H1 (cell line): ENCODE results near the gene TMEM237. TPM values are rescaled to one million over a fixed set of nuclear protein-coding genes. Genes with fewer than 3 reads are reported as not detected.

ENCODE experiments used
- CTCF ChIA-PET: fragments of 300-600 bp; sonication (Branson Sonifier 250); formaldehyde crosslinking; loops from one replicate; lab custom pipeline; 2021; ENCODE audit not compliant: partially characterized antibody; lab: Charles Lee
- POLR2A ChIA-PET: fragments of 300-600 bp; sonication (Branson Sonifier 250); formaldehyde crosslinking; loops from one replicate; lab custom pipeline; 2021; ENCODE audit warnings: inconsistent platforms; ENCODE audit not compliant: partially characterized antibody; lab: Charles Lee
- DNase-seq, 2 experiments: peaks; one replicate each; pipeline versions ENCODE4 v3.0.0 to v3.0.0-alpha.2; 2010 to 2022; ENCODE audit warnings: low spot score in 2 of 2, low read depth in 1 of 2, mixed read lengths in 1 of 2
- FAIRE-seq: peaks from 2 replicates; lab custom pipeline; 2011; peaks lifted over from hg19 to GRCh38; lab: Jason Lieb, UNC
- H2AFZ ChIP-seq: 2 replicates; pipeline ENCODE4 v1.8.1; 2012; ENCODE audit warnings: low read length, inconsistent platforms
- H2AK5ac ChIP-seq: 2 replicates; pipeline ENCODE4 v1.6.1; 2013; ENCODE audit warnings: low read depth, low read length
- H2BK120ac ChIP-seq: replicated peaks from 2 replicates; pipeline ENCODE3; 2013; ENCODE audit warnings: low read depth, low read length, inconsistent platforms
- H2BK12ac ChIP-seq: 2 replicates; pipeline ENCODE4 v1.6.1; 2013; ENCODE audit warnings: low read depth, low read length
- H2BK15ac ChIP-seq: 2 replicates; pipeline ENCODE4 v1.6.1; 2013; ENCODE audit warnings: low read length
- H2BK20ac ChIP-seq: 2 replicates; pipeline ENCODE4 v1.6.1; 2013; ENCODE audit warnings: low read length
- H2BK5ac ChIP-seq: 2 replicates; pipeline ENCODE4 v1.6.1; 2013; ENCODE audit warnings: low read depth, low read length
- H3K14ac ChIP-seq: 2 replicates; pipeline ENCODE4 v1.6.1; 2013; ENCODE audit warnings: inconsistent platforms; ENCODE audit not compliant: insufficient read length
- H3K18ac ChIP-seq: 2 replicates; pipeline ENCODE4 v1.6.1; 2013; ENCODE audit warnings: low read length; ENCODE audit errors: extremely low read depth
- H3K23ac ChIP-seq: 2 replicates; pipeline ENCODE4 v1.6.1; 2013; ENCODE audit warnings: inconsistent platforms; ENCODE audit not compliant: insufficient read length
- H3K23me2 ChIP-seq: 2 replicates; pipeline ENCODE4 v1.6.1; 2013; ENCODE audit warnings: low read depth, low read length
- H3K27ac ChIP-seq: 2 replicates; pipeline ENCODE4 v1.6.1; 2011; ENCODE audit warnings: low read depth, low read length, inconsistent platforms
- H3K27me3 ChIP-seq, 4 experiments: replicated peaks in 1 of 4; 1 replicate in 1 of 4; 2 replicates in 3 of 4; pipeline versions ENCODE4 v1.6.1 to v1.8.1; 2011 to 2013; ENCODE audit warnings: low read length in 3 of 4, mild to moderate bottlenecking in 3 of 4, inconsistent platforms in 2 of 4, mixed read lengths in 2 of 4, moderate library complexity in 1 of 4; ENCODE audit not compliant: control insufficient read depth in 3 of 4, insufficient read depth in 3 of 4; ENCODE audit errors: extremely low read depth in 1 of 4
- H3K36me3 ChIP-seq, 4 experiments: 2 replicates each; pipeline versions ENCODE4 v1.6.1 to v1.8.1; 2011 to 2013; ENCODE audit warnings: mild to moderate bottlenecking in 4 of 4, low read length in 3 of 4, moderate library complexity in 2 of 4, control low read depth in 1 of 4, inconsistent platforms in 1 of 4; ENCODE audit not compliant: insufficient read depth in 4 of 4, control insufficient read depth in 2 of 4
- H3K4ac ChIP-seq: replicated peaks from 2 replicates; pipeline ENCODE3; 2013; ENCODE audit warnings: low read length, low read depth, mixed read lengths, inconsistent platforms; ENCODE audit not compliant: insufficient read length
- H3K4me1 ChIP-seq, 4 experiments: replicated peaks in 1 of 4; 1 replicate in 1 of 4; 2 replicates in 3 of 4; pipeline versions ENCODE4 v1.6.1 to v1.8.1; 2011 to 2013; ENCODE audit warnings: low read length in 3 of 4, inconsistent platforms in 2 of 4, mixed read lengths in 1 of 4; ENCODE audit not compliant: insufficient read depth in 4 of 4, control insufficient read depth in 3 of 4
- H3K4me2 ChIP-seq, 2 experiments: 2 replicates each; pipeline versions ENCODE4 v1.6.1 to v1.8.1; 2011 to 2013; ENCODE audit warnings: low read depth in 2 of 2, low read length in 2 of 2, control low read depth in 1 of 2, inconsistent platforms in 1 of 2, mild to moderate bottlenecking in 1 of 2; ENCODE audit not compliant: insufficient read depth in 1 of 2
- H3K4me3 ChIP-seq, 4 experiments: fragments of 200-600, 300-600 bp in 1 of 4; sonication (generic), shearing (Covaris generic), sonication (Bioruptor Twin) in 1 of 4; 2 replicates each; pipeline versions ENCODE4 v1.5.1 to v1.8.1; 2011 to 2016; ENCODE audit warnings: low read length in 4 of 4, low read depth in 3 of 4, control low read depth in 2 of 4, inconsistent platforms in 2 of 4, mild to moderate bottlenecking in 2 of 4, mixed read lengths in 1 of 4, moderate library complexity in 1 of 4; ENCODE audit not compliant: insufficient read depth in 2 of 4; ENCODE audit errors: extremely low read depth in 1 of 4
- H3K56ac ChIP-seq: replicated peaks from 2 replicates; pipeline ENCODE3; 2013; ENCODE audit warnings: low read depth, mild to moderate bottlenecking, mixed read lengths, low read length, inconsistent platforms; ENCODE audit not compliant: insufficient read length
- H3K79me1 ChIP-seq: 2 replicates; pipeline ENCODE4 v1.6.1; 2013; ENCODE audit warnings: low read depth, low read length, control low read depth
- H3K79me2 ChIP-seq, 2 experiments: 2 replicates each; pipeline versions ENCODE4 v1.6.1 to v1.8.1; 2012 to 2013; ENCODE audit warnings: low read length in 2 of 2, mild to moderate bottlenecking in 2 of 2, inconsistent platforms in 1 of 2; ENCODE audit not compliant: insufficient read depth in 2 of 2, control insufficient read depth in 1 of 2
- H3K9ac ChIP-seq, 4 experiments: replicated peaks in 1 of 4; 1 replicate in 1 of 4; 2 replicates in 3 of 4; pipeline versions ENCODE4 v1.6.1 to v1.8.1; 2011 to 2013; ENCODE audit warnings: low read depth in 3 of 4, low read length in 3 of 4, control low read depth in 2 of 4, mild to moderate bottlenecking in 2 of 4, moderate library complexity in 2 of 4, inconsistent platforms in 1 of 4; ENCODE audit errors: extremely low read depth in 1 of 4
- H3K9me3 ChIP-seq, 2 experiments: 2 replicates each; pipeline versions ENCODE4 v1.6.1 to v1.8.1; 2012 to 2013; ENCODE audit warnings: mild to moderate bottlenecking in 2 of 2, moderate library complexity in 2 of 2, control low read depth in 1 of 2, inconsistent platforms in 1 of 2, low read depth in 1 of 2, low read length in 1 of 2, mixed read lengths in 1 of 2; ENCODE audit not compliant: insufficient read depth in 2 of 2
- H4K20me1 ChIP-seq, 2 experiments: replicated peaks in 1 of 2; 2 replicates each; pipeline versions ENCODE3 to v1.8.1; 2011 to 2013; ENCODE audit warnings: inconsistent platforms in 2 of 2, low read length in 2 of 2, mild to moderate bottlenecking in 1 of 2; ENCODE audit not compliant: insufficient read depth in 2 of 2, control insufficient read depth in 1 of 2
- H4K5ac ChIP-seq: 2 replicates; pipeline ENCODE4 v1.6.1; 2013; ENCODE audit warnings: low read length, low read depth, mixed read lengths, inconsistent platforms; ENCODE audit not compliant: insufficient read length
- H4K8ac ChIP-seq: 2 replicates; pipeline ENCODE4 v1.8.0; 2013; ENCODE audit warnings: mild to moderate bottlenecking, moderate library complexity, low read length, inconsistent platforms; ENCODE audit not compliant: insufficient read depth; ENCODE audit errors: extremely low read depth
- H4K91ac ChIP-seq: replicated peaks from 2 replicates; pipeline ENCODE3; 2013; ENCODE audit warnings: low read length, mixed read lengths, inconsistent platforms; ENCODE audit not compliant: insufficient read length
- SIN3A ChIP-seq, 2 experiments: IDR thresholded peaks in 1 of 2; conservative IDR thresholded peaks in 1 of 2; 2 replicates each; pipeline ENCODE4 v1.6.1; 2011 to 2012; ENCODE audit warnings: low read length in 2 of 2, improper control_type of control experiment in 1 of 2, low read depth in 1 of 2, mild to moderate bottlenecking in 1 of 2
- WGBS, 2 experiments: shearing (Covaris generic) in 1 of 2; methylation state at CpG; one replicate each; pipeline versions ENCODE4 v1.1.6 to v1.1.7; 2013 to 2015; ENCODE audit warnings: low lambda C conversion rate in 2 of 2, mixed read lengths in 2 of 2, inconsistent platforms in 1 of 2, low coverage in 1 of 2, missing lambda C conversion rate in 1 of 2; ENCODE audit not compliant: insufficient replicate concordance in 2 of 2, insufficient coverage in 1 of 2, insufficient read length in 1 of 2; ENCODE audit errors: extremely low coverage in 1 of 2, missing lambda C conversion rate in 1 of 2; 5-methylcytosine and 5-hydroxymethylcytosine counted together
- polyA plus RNA-seq, 7 experiments: library from polyadenylated mRNA; depleted of rRNA in 3 of 7; stranded (reverse) in 5 of 7; unstranded in 2 of 7; fragments of >200 nt in 5 of 7; fragments of 200-250 nt in 2 of 7; gene quantifications; 1 replicate in 5 of 7; 2 replicates in 1 of 7; 4 replicates in 1 of 7; pipeline versions ENCODE4 v1.2.1 to v1.2.3, GENCODE V29; 2011 to 2013; ENCODE audit warnings: missing spikeins in 2 of 7, mixed read lengths in 2 of 7
- total RNA-seq: library from RNA; stranded (reverse); fragmentation: NEBNext Ultra II Directional; extraction: Animal tissue kit (Norgen Biotek cat#: 25700); gene quantifications from 2 replicates; pipeline ENCODE4 v1.2.1, GENCODE V29; 2021

TMEM237 gene
- total and polyA plus RNA-seq, 2 of the 8 experiments (the other 6 are each of a cell fraction or from before 2014, with no cell fraction given), result 26.1 to 41.0 TPM

DNA sequence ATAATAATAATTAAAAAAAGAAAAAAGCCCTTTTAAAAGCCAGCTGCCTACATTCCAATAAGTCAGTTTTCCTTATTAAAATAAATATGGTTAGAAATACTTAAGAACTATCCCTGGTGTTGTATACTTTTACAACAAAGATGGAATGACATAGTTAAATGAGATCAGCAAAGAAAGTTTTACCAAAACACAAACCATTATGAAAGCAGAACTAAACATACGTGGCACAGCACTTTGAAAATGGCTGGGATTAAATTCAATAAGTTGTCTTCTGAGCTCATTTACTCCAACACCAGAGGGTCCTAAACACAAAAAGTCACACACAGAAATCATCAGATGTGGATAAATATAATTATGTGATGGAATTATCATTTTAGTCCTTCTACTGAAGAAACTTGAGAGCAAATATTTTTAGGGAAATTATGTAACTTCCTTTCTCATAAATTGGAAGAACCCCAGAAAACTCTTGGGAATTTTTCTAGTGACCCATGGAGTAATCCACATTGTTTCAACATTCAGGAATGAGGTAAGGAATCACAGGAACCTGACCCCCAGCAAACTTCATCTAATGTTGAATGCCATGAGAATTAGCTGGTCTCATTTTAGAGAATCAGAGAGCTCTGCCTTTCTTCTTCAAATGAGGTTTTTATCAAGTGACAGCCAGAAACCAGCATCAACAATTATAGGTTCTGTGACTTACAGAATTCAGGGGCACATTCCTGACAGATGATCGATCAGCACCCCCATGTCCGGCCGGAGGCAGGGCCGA, 11.5 kb upstream of the TMEM237 start:
- no peak overlapping the region for H2BK15ac ChIP-seq

More for the DNA sequence above, 11.5 kb upstream of the TMEM237 start:
- ChIA-PET CTCF (interaction anchor here (1.2 to 2.9 kb wide), 2 partner anchors 12 to 26 kb away, joined by 5 to 6 read pairs; partner anchors contain the start of gene TMEM237), POLR2A (interaction anchor here (3.0 kb wide), 1 partner anchor 11 kb away, joined by 17 read pairs; the partner anchor contains the start of gene TMEM237)
- H3K14ac ChIP-seq, result no peak overlapping the region
- no peaks in the 10 kb centered on the region for H3K23me2 ChIP-seq
- 94% methylated on average over 5 of the region's 5 CpGs; no CpG with 5 or more reads in 1 of the 2 experiments for WGBS, 2 experiments
- H3K27me3 ChIP-seq, result no peaks in the 10 kb centered on the region
- H4K8ac ChIP-seq, result no peak overlapping the region
- H3K9ac ChIP-seq, result no peak overlapping the region
- no peaks in the 10 kb centered on the region for H3K36me3 ChIP-seq
- H3K79me2 ChIP-seq, result no peaks in the 10 kb centered on the region
- no peak overlapping the region for H2BK5ac ChIP-seq
- H2BK12ac ChIP-seq, result no peak overlapping the region
- H3K4me2 ChIP-seq, result no peak overlapping the region
- H4K91ac ChIP-seq, result no peak overlapping the region
- no peaks in the 10 kb centered on the region for H4K20me1 ChIP-seq
- no peak overlapping the region for H2AK5ac ChIP-seq
- DNase-seq, result no peak
- no peak for TF ChIP-seq SIN3A (conservative IDR thresholded peaks at IDR 0.05 in 1 of 2, IDR thresholded peaks at IDR 0.05 in 1 of 2; ENCODE audit: low read depth in 1 of 2, low read length in 2 of 2)
- no peaks in the 10 kb centered on the region; a peak in 1 of 7 replicates for H3K4me1 ChIP-seq
- H2BK20ac ChIP-seq, result no peak overlapping the region
- H3K9me3 ChIP-seq, result no peaks in the 10 kb centered on the region
- H3K18ac ChIP-seq, result no peak overlapping the region
- H3K23ac ChIP-seq, result no peak overlapping the region
- no peak overlapping the region for H3K4me3 ChIP-seq
- H2BK120ac ChIP-seq, result no peak overlapping the region
- FAIRE-seq, result no peak
- no peak overlapping the region for H3K4ac ChIP-seq
- H4K5ac ChIP-seq, result no peak overlapping the region
- H3K27ac ChIP-seq, result no peak overlapping the region
- H3K56ac ChIP-seq, result no peak overlapping the region
- H2AFZ ChIP-seq, result no peak overlapping the region
- H3K79me1 ChIP-seq, result no peaks in the 10 kb centered on the region
